H9 (cell line): ENCODE data around the gene TRIO. TPM values are rescaled to one million over a fixed set of nuclear protein-coding genes. Genes with fewer than 3 reads are reported as not detected.

Experiments
- DNase-seq: peaks from one replicate; pipeline ENCODE4 v3.0.0-alpha.2; 2017
- H2AFZ ChIP-seq: one replicate; pipeline ENCODE4 v1.6.1; 2013; ENCODE audit warnings: mild to moderate bottlenecking, low read length, control low read depth, moderate library complexity
- H2AK5ac ChIP-seq: 2 replicates; pipeline ENCODE4 v1.6.1; 2013; ENCODE audit warnings: low read length, control low read depth, mixed read lengths; ENCODE audit not compliant: insufficient read length
- H2BK120ac ChIP-seq: one replicate; pipeline ENCODE4 v1.6.1; 2013; ENCODE audit warnings: low read depth, mild to moderate bottlenecking, low read length, control low read depth, inconsistent platforms; ENCODE audit not compliant: poor library complexity, severe bottlenecking
- H2BK12ac ChIP-seq: 2 replicates; pipeline ENCODE4 v1.6.1; 2013; ENCODE audit warnings: low read length, control low read depth, mixed read lengths, low read depth; ENCODE audit not compliant: insufficient read length
- H2BK15ac ChIP-seq: 2 replicates; pipeline ENCODE4 v1.6.1; 2013; ENCODE audit warnings: low read depth, low read length, control low read depth
- H2BK20ac ChIP-seq: one replicate; pipeline ENCODE4 v1.6.1; 2013; ENCODE audit warnings: low read depth, mild to moderate bottlenecking, low read length, control low read depth, inconsistent platforms; ENCODE audit not compliant: poor library complexity, severe bottlenecking
- H2BK5ac ChIP-seq: 2 replicates; pipeline ENCODE4 v1.6.1; 2013; ENCODE audit warnings: low read length, control low read depth, mixed read lengths; ENCODE audit not compliant: insufficient read length
- H3K14ac ChIP-seq: 2 replicates; pipeline ENCODE4 v1.6.1; 2013; ENCODE audit warnings: low read length, control low read depth; ENCODE audit not compliant: insufficient read depth
- H3K18ac ChIP-seq: 2 replicates; pipeline ENCODE4 v1.6.1; 2013; ENCODE audit warnings: low read depth, mild to moderate bottlenecking, mixed read lengths, low read length, control low read depth; ENCODE audit not compliant: insufficient read length
- H3K23ac ChIP-seq: 2 replicates; pipeline ENCODE4 v1.6.1; 2013; ENCODE audit warnings: low read length, control low read depth, mixed read lengths, low read depth; ENCODE audit not compliant: insufficient read length
- H3K23me2 ChIP-seq: 2 replicates; pipeline ENCODE4 v1.6.1; 2013; ENCODE audit warnings: low read depth, mild to moderate bottlenecking, mixed read lengths, low read length, control low read depth; ENCODE audit not compliant: insufficient read length, poor library complexity, severe bottlenecking
- H3K27ac ChIP-seq: 2 replicates; pipeline ENCODE4 v1.5.1; 2013; ENCODE audit warnings: low read length, control low read depth, mixed read lengths, low read depth; ENCODE audit not compliant: insufficient read length
- H3K27me3 ChIP-seq: 2 replicates; pipeline ENCODE4 v1.6.1; 2013; ENCODE audit warnings: low read length, control low read depth, inconsistent platforms; ENCODE audit not compliant: insufficient read depth
- H3K4ac ChIP-seq: 2 replicates; pipeline ENCODE4 v1.6.1; 2013; ENCODE audit warnings: low read depth, mild to moderate bottlenecking, control low read depth, inconsistent platforms, low read length, moderate library complexity
- H3K4me1 ChIP-seq: 2 replicates; pipeline ENCODE4 v1.6.1; 2013; ENCODE audit warnings: low read length, control low read depth, inconsistent platforms; ENCODE audit not compliant: insufficient read depth
- H3K4me2 ChIP-seq: 2 replicates; pipeline ENCODE4 v1.6.1; 2013; ENCODE audit warnings: low read length, control low read depth, mixed read lengths; ENCODE audit not compliant: insufficient read length, insufficient read depth
- H3K56ac ChIP-seq: 2 replicates; pipeline ENCODE4 v1.6.1; 2013; ENCODE audit warnings: low read depth, mild to moderate bottlenecking, mixed read lengths, low read length, control low read depth; ENCODE audit not compliant: insufficient read length
- H3K79me1 ChIP-seq: 2 replicates; pipeline ENCODE4 v1.6.1; 2013; ENCODE audit warnings: low read depth, mild to moderate bottlenecking, moderate library complexity, low read length, control low read depth, inconsistent platforms; ENCODE audit not compliant: insufficient read depth, poor library complexity, severe bottlenecking
- H3K79me2 ChIP-seq: 2 replicates; pipeline ENCODE4 v1.6.1; 2013; ENCODE audit warnings: low read length, control low read depth, inconsistent platforms; ENCODE audit not compliant: insufficient read depth
- H3K9ac ChIP-seq: 2 replicates; pipeline ENCODE4 v1.6.1; 2013; ENCODE audit warnings: low read length, control low read depth, mixed read lengths; ENCODE audit not compliant: insufficient read length; ENCODE audit errors: extremely low read depth
- H3K9me3 ChIP-seq: one replicate; pipeline ENCODE4 v1.6.1; 2013; ENCODE audit warnings: low read depth, low read length, inconsistent platforms; ENCODE audit not compliant: control insufficient read depth
- H3T11ph ChIP-seq: one replicate; pipeline ENCODE4 v1.6.1; 2013; ENCODE audit warnings: mild to moderate bottlenecking, low read length, control low read depth, inconsistent platforms
- H4K20me1 ChIP-seq: one replicate; pipeline ENCODE4 v1.6.1; 2013; ENCODE audit not compliant: control insufficient read depth, insufficient read length, insufficient read depth
- H4K5ac ChIP-seq: 2 replicates; pipeline ENCODE4 v1.6.1; 2013; ENCODE audit warnings: low read depth, mild to moderate bottlenecking, mixed read lengths, low read length, control low read depth; ENCODE audit not compliant: insufficient read length
- H4K8ac ChIP-seq: replicated peaks from 2 replicates; pipeline ENCODE4 v1.6.1; 2013; ENCODE audit warnings: low read length, control low read depth, mixed read lengths, low read depth; ENCODE audit not compliant: insufficient read length
- H4K91ac ChIP-seq: 2 replicates; pipeline ENCODE4 v1.6.1; 2013; ENCODE audit warnings: low read depth, mild to moderate bottlenecking, moderate library complexity, mixed read lengths, low read length, control low read depth; ENCODE audit not compliant: insufficient read length
- H3K27ac Mint-ChIP-seq, 3 experiments: 2 replicates in 2 of 3; 3 replicates in 1 of 3; pipeline ENCODE4 v1.8.0; 2020 to 2021; ENCODE audit warnings: mixed read lengths in 3 of 3, mild to moderate bottlenecking in 1 of 3, moderate library complexity in 1 of 3
- H3K27me3 Mint-ChIP-seq: 2 replicates; pipeline ENCODE4 v1.8.0; 2021; ENCODE audit warnings: low read depth, mild to moderate bottlenecking, moderate library complexity, mixed read lengths
- H3K36me3 Mint-ChIP-seq, 3 experiments: 2 replicates in 2 of 3; 3 replicates in 1 of 3; pipeline ENCODE4 v1.8.0; 2020 to 2021; ENCODE audit warnings: low read depth in 3 of 3, mixed read lengths in 3 of 3; ENCODE audit not compliant: insufficient read depth in 1 of 3
- H3K4me1 Mint-ChIP-seq, 2 experiments: 2 replicates each; pipeline ENCODE4 v1.8.0; 2020; ENCODE audit warnings: mixed read lengths in 2 of 2
- H3K4me3 Mint-ChIP-seq, 2 experiments: 2 replicates in 1 of 2; 3 replicates in 1 of 2; pipeline ENCODE4 v1.8.0; 2020 to 2021; ENCODE audit warnings: mild to moderate bottlenecking in 2 of 2, mixed read lengths in 2 of 2, moderate library complexity in 1 of 2
- H3K9me3 Mint-ChIP-seq, 2 experiments: 2 replicates in 1 of 2; 3 replicates in 1 of 2; pipeline ENCODE4 v1.8.0; 2020; ENCODE audit warnings: mild to moderate bottlenecking in 2 of 2, mixed read lengths in 2 of 2, moderate library complexity in 1 of 2
- WGBS: extraction: QIAGEN DNeasy Blood & Tissue Kit; methylation state at CpG from one replicate; pipeline ENCODE4 v1.1.7; 2013; ENCODE audit warnings: missing lambda C conversion rate, low lambda C conversion rate, mixed read lengths; ENCODE audit not compliant: insufficient read length; ENCODE audit errors: extremely low coverage; 5-methylcytosine and 5-hydroxymethylcytosine counted together
- total RNA-seq: library from RNA; stranded (reverse); gene quantifications from 2 replicates; pipeline ENCODE4 v1.2.1, GENCODE V29; 2021
- TF ChIP-seq, protein P1 (sequence below): fragments of 200-600 bp; sonication (generic); conservative IDR thresholded peaks from 3 replicates; pipeline ENCODE4 v1.8.0; 2021; ENCODE audit warnings: antibody characterized with exemption, mild to moderate bottlenecking

TRIO gene
- total RNA-seq, 1 experiment from 2014 or later: 87.8 TPM

DNA sequence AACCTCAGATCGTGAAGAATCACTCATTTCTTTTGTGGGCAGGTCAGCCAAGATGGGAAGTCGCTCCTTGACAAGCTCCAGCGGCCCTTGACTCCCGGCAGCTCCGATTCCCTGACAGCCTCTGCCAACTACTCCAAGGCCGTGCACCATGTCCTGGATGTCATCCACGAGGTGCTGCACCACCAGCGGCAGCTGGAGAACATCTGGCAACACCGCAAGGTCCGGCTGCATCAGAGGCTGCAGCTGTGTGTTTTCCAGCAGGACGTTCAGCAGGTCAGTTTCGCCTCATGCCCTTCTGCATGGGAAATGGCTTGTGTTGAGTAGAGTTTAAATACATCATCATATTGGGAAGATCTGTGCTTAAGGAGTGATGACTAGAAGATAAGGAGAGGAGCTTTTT lies 173.3 kb downstream of the TRIO start:
- H3K18ac ChIP-seq: no peak overlapping the region
- H4K20me1 ChIP-seq: no peaks in the 10 kb centered on the region
- no peak overlapping the region for H2BK20ac ChIP-seq
- no peak overlapping the region for H2AK5ac ChIP-seq
- TF ChIP-seq, protein P1, sequence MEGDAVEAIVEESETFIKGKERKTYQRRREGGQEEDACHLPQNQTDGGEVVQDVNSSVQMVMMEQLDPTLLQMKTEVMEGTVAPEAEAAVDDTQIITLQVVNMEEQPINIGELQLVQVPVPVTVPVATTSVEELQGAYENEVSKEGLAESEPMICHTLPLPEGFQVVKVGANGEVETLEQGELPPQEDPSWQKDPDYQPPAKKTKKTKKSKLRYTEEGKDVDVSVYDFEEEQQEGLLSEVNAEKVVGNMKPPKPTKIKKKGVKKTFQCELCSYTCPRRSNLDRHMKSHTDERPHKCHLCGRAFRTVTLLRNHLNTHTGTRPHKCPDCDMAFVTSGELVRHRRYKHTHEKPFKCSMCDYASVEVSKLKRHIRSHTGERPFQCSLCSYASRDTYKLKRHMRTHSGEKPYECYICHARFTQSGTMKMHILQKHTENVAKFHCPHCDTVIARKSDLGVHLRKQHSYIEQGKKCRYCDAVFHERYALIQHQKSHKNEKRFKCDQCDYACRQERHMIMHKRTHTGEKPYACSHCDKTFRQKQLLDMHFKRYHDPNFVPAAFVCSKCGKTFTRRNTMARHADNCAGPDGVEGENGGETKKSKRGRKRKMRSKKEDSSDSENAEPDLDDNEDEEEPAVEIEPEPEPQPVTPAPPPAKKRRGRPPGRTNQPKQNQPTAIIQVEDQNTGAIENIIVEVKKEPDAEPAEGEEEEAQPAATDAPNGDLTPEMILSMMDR: no peak
- peaks cover 0 to 9% of the 10 kb centered on the region in 2 experiments; a peak in 2 of 4 replicates for H3K4me1 Mint-ChIP-seq
- no peak overlapping the region for H4K5ac ChIP-seq
- H3K79me1 ChIP-seq: no peaks in the 10 kb centered on the region
- peaks cover 4 to 5% of the 10 kb centered on the region in 2 experiments; a peak in 4 of 5 replicates for H3K9me3 Mint-ChIP-seq
- WGBS: no CpG with 5 or more reads among the region's 12 CpGs
- no peaks in the 10 kb centered on the region for H3K9me3 ChIP-seq
- H3K4me1 ChIP-seq: no peaks in the 10 kb centered on the region
- no peaks in the 10 kb centered on the region for H3K27me3 Mint-ChIP-seq
- no peaks in the 10 kb centered on the region for H3K79me2 ChIP-seq
- H3K27me3 ChIP-seq: no peaks in the 10 kb centered on the region
- no peak overlapping the region for H3K4ac ChIP-seq
- H3K14ac ChIP-seq: no peak overlapping the region
- H4K91ac ChIP-seq: no peak overlapping the region
- H2BK120ac ChIP-seq: no peak overlapping the region
- DNase-seq: no peak
- H3K56ac ChIP-seq: no peak overlapping the region
- H3K4me3 Mint-ChIP-seq: no peak overlapping the region
- no peak overlapping the region for H3K23ac ChIP-seq
- no peak overlapping the region for H2BK12ac ChIP-seq
- H3K36me3 Mint-ChIP-seq: peaks cover 42 to 56% (median 53%) of the 10 kb centered on the region in 3 experiments
- no peak overlapping the region for H3K27ac ChIP-seq
- no peak overlapping the region for H3K4me2 ChIP-seq
- H2AFZ ChIP-seq: no peak overlapping the region
- H3K23me2 ChIP-seq: no peaks in the 10 kb centered on the region
- H2BK5ac ChIP-seq: no peak overlapping the region
- no peak overlapping the region for H3T11ph ChIP-seq
- no peak overlapping the region for H3K27ac Mint-ChIP-seq
- no peak overlapping the region for H2BK15ac ChIP-seq
- no peak overlapping the region for H3K9ac ChIP-seq
- no peak overlapping the region for H4K8ac ChIP-seq
